Measurements from ENCODE around the gene OR2D2. TPM values are rescaled to one million over a fixed set of nuclear protein-coding genes. Genes with fewer than 3 reads are reported as not detected.

OR2D2 gene
- total and polyA plus RNA-seq, 2 of the 4 experiments (the other 2 are of a cell fraction): 0.07 to 0.36 TPM

DNA sequence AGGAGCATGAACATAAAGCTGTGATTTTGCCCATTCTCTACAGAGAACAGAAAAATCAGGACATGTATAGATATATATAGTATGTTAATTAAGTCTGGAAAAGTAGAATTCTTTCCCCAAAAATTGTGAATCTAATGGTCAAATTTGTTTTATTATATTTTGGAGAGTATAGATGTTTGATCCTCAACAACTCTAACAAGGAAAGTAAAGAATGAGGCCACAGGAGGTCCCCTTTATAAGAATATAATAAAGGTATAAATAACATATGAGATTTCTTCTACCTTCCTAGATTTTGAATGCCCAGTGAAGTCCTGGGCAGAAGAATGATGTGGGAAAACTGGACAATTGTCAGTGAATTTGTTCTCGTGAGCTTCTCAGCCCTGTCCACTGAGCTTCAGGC, 16.0 kb downstream of the OR2D2 start, which contains the start of gene OR10A4:
OR10A4 (plus strand) TSS at position 301 of the 400 bp plus-strand sequence; CDS start at position 324, 23 bp downstream.
- peak within 1 kb of the TSS; percentile 32 for H2AFZ ChIP-seq (replicated peaks; ENCODE audit: low read length, poor library complexity)
- no peak within 1 kb of the TSS for H3K4me2 ChIP-seq (ENCODE audit: low read depth, low read length)
- no peaks in the 10 kb centered on the region for H3K27me3 ChIP-seq (ENCODE audit: control insufficient read depth, insufficient read depth, low read length)
- no peak within 1 kb of the TSS for H3K9ac ChIP-seq (ENCODE audit: low read depth, low read length)
- H3K36me3 ChIP-seq (ENCODE audit: control insufficient read depth, insufficient read depth, low read length): no peaks in the 10 kb centered on the region
- BruUV-seq (replicated peaks): no TSS peak
- ChIA-PET POLR2A (ENCODE audit: unreplicated experiment) (no interaction called here), CTCF (no interaction called here)
- in situ Hi-C loops (cut with MboI; ENCODE audit: low sequenced_read_pairs) (no loop called here), intact Hi-C loops (cut with micrococcal nuclease) (no loop called here), dilution Hi-C loops (cut with HindIII; ENCODE audit: low sequenced_read_pairs, unreplicated experiment) (no loop called here)
- H3K18ac ChIP-seq (ENCODE audit: low read depth, low read length): no peak within 1 kb of the TSS
- no peaks in the 10 kb centered on the region for H4K20me1 ChIP-seq (ENCODE audit: insufficient read depth, low read length)
- H3K27ac ChIP-seq (ENCODE audit: insufficient read depth, low read length): no peak within 1 kb of the TSS
- no peak within 1 kb of the TSS for H2BK120ac ChIP-seq (ENCODE audit: low read depth, low read length)
- H4K8ac ChIP-seq (ENCODE audit: low read depth in 2 of 2, low read length in 2 of 2): no peak within 1 kb of the TSS
- WGBS, 2 experiments (ENCODE audit: extremely low coverage in 2 of 2, insufficient read length in 1 of 2): no CpG with 5 or more reads among the region's 1 CpG
- H3K56ac ChIP-seq (ENCODE audit: extremely low read depth, insufficient read depth, low read length): no peak within 1 kb of the TSS
- H3K79me1 ChIP-seq (ENCODE audit: low read depth in 1 of 2, low read length in 2 of 2): no peaks in the 10 kb centered on the region
- no peaks in the 10 kb centered on the region for H3K9me1 ChIP-seq (ENCODE audit: insufficient read depth, low read length)
- DNase-seq (no peak), ATAC-seq (ENCODE audit: low read depth) (no peak)
- H3K4me3 ChIP-seq (ENCODE audit: insufficient read depth, low read depth, low read length): no peak within 1 kb of the TSS
- H3K4ac ChIP-seq (ENCODE audit: low read depth, low read length): no peak within 1 kb of the TSS
- H3K9me3 ChIP-seq (ENCODE audit: control insufficient read depth, insufficient read depth, low read length): peaks cover 3% of the 10 kb centered on the region; the same call in 1 of the 2 replicates
- no peak within 1 kb of the TSS for H3K14ac ChIP-seq (replicated peaks; ENCODE audit: low read depth, low read length)
- no peak within 1 kb of the TSS for H2BK20ac ChIP-seq (ENCODE audit: low read depth, low read length)
- H4K91ac ChIP-seq (ENCODE audit: insufficient read depth, low read depth, low read length): no peak within 1 kb of the TSS
- no peak within 1 kb of the TSS for H4K5ac ChIP-seq (ENCODE audit: low read depth, low read length)
- H2BK15ac ChIP-seq (ENCODE audit: low read depth, low read length): no peak within 1 kb of the TSS
- H2AK9ac ChIP-seq (replicated peaks; ENCODE audit: low read depth, low read length, poor library complexity): no peak within 1 kb of the TSS
- H3K4me1 ChIP-seq (ENCODE audit: control insufficient read depth, insufficient read depth, low read length): no peaks in the 10 kb centered on the region
- no peak within 1 kb of the TSS for H2BK5ac ChIP-seq (ENCODE audit: low read depth, low read length, poor library complexity, severe bottlenecking)
- TF ChIP-seq ELK1 (IDR thresholded peaks at IDR 0.05; ENCODE audit: borderline replicate concordance, low read depth, low read length): no peak
- TF ChIP-seq RCOR1 (IDR thresholded peaks at IDR 0.05; ENCODE audit: insufficient replicate concordance, low read length): no peak
- TF ChIP-seq NFE2L2 (IDR thresholded peaks at IDR 0.05; ENCODE audit: low read depth, low read length): no peak
- TF ChIP-seq MAFK (IDR thresholded peaks at IDR 0.05; ENCODE audit: low read depth, low read length): no peak
- no peak for TF ChIP-seq POLR2A (IDR thresholded peaks at IDR 0.05; ENCODE audit: low read depth, low read length)
- no peak for TF ChIP-seq RAD21 (IDR thresholded peaks at IDR 0.05; ENCODE audit: low read length)
- TF ChIP-seq USF2 (IDR thresholded peaks at IDR 0.05; ENCODE audit: low read depth, low read length): no peak
- no peak for TF ChIP-seq CTCF (conservative IDR thresholded peaks at IDR 0.05; ENCODE audit: low read depth, low read length)
- TF ChIP-seq CEBPB (IDR thresholded peaks at IDR 0.05; ENCODE audit: low read depth, low read length): no peak
- TF ChIP-seq CHD1 (IDR thresholded peaks at IDR 0.05; ENCODE audit: low read depth, low read length): no peak
- no peak for TF ChIP-seq MXI1 (IDR thresholded peaks at IDR 0.05; ENCODE audit: borderline replicate concordance, low read depth, low read length)
- TF ChIP-seq FOS (IDR thresholded peaks at IDR 0.05; ENCODE audit: low read depth, low read length): no peak
- no peak for TF ChIP-seq MAZ (IDR thresholded peaks at IDR 0.05; ENCODE audit: borderline replicate concordance, low read depth, low read length)
- TF ChIP-seq SMC3 (IDR thresholded peaks at IDR 0.05; ENCODE audit: low read depth, low read length): no peak
- no peak for TF ChIP-seq RFX5 (IDR thresholded peaks at IDR 0.05; ENCODE audit: low read depth, low read length)
- TF ChIP-seq BHLHE40 (IDR thresholded peaks at IDR 0.05; ENCODE audit: low read depth, low read length): no peak
- no peak within 1 kb of the TSS for H2AK5ac ChIP-seq (ENCODE audit: low read depth, low read length)
- H3K23ac ChIP-seq (ENCODE audit: low read depth, low read length): no peak within 1 kb of the TSS

Data from IMR-90 (cell line).